HG03565 (cell line): ENCODE results near the gene EEF1AKMT4.
A peak's percentile ranks its signal among the peaks of the same experiment; 100 is the strongest.

Source experiments
- ATAC-seq: cut with Tn5 transposase; IDR thresholded peaks from one replicate; pipeline ENCODE4 v1.9.1; 2021; ENCODE audit warnings: mild to moderate bottlenecking, moderate library complexity; ENCODE audit not compliant: unreplicated experiment

The EEF1AKMT4 gene

GRCh38 chr3:184235381-184236032 lies 14.0 kb upstream of the EEF1AKMT4 start:
- no peak for ATAC-seq

DNA sequence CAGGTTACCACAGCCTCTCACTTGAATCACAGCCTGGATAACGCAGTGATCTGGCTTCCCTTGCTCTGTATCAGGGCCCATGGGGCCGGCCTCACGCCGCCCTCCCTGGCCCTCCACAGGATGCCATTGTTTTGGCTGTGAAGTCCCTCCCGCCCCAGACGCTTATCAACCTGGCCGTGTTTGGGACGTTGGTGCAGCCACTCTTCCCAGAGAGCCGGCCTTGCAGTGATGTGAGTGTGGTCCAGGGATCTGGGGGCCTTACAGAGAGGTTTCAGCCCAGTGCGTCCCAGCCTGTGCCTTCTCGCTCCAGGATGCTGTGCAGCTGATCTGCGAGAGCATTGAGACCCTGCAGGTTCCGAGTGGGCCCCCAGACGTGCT lies 13.4 kb upstream of the EEF1AKMT4 start:
- ATAC-seq, result no peak

- ATAC-seq, result no peak
These were observed 12.8 kb upstream of the EEF1AKMT4 start for GRCh38 chr3:184236636-184237035.

DNA sequence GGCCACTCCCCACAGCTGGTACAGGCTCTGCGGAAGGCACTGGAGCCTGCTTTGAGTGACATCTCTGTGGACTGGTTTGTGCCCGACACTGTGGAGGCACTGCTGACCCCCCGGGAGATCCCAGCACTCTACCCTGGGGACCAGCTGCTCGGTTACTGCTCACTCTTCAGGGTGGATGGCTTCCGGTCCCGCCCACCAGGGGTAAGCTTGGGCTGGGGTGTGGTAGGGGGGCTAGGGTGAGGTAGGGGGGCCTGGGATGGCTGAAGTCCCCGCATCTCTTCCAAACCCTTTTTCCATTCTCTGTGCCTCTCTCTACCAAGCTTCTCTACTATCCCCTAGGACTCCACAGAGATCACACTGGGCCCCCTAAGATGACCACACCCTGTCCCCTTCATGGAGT lies 12.3 kb upstream of the EEF1AKMT4 start:
- no peak for ATAC-seq

DNA sequence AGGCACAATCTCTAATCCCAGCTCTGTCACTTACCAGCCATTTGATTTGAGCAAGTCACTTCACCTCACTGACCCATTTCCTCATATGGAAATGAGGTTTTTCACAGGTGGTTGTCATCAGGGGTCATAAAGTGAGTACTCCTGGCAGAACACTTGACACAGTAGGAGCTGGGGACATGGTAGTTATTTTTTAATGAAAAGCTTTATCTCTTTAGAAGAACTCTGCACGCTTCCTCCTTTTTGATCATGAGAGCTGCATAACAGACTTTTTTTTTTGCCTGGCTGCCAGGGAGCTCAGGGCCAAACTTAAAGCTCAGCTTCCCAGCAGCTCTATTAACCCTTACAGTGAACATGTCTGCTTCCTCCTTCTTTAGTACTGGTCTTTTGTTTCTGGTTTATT lies 11.7 kb upstream of the EEF1AKMT4 start:
- no peak for ATAC-seq

- ATAC-seq, result no peak
These were observed 11.1 kb upstream of the EEF1AKMT4 start for GRCh38 chr3:184238246-184238818.

DNA sequence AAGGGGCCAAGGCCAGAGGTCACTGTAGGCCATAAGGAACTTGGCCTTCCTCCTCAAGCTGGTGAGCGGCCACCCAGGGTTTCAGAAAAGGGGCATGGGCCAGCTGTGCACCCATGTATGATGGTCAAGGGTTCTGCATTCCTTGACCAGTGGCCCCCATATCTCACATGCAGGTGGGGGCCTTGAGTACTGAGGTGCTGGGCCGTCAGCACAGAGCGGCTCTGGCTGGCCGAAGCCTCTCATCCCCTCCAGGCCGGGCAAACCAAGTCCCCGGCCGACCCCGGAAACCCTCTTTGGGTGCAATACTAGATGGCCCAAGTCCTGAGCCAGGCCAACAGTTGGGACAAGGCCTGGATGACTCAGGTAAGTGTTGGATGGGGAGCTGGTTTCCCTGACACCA lies 10.3 kb upstream of the EEF1AKMT4 start:
- ATAC-seq, result no peak

- ATAC-seq, result no peak
These were observed 9.8 kb upstream of the EEF1AKMT4 start for GRCh38 chr3:184239708-184240107.

DNA sequence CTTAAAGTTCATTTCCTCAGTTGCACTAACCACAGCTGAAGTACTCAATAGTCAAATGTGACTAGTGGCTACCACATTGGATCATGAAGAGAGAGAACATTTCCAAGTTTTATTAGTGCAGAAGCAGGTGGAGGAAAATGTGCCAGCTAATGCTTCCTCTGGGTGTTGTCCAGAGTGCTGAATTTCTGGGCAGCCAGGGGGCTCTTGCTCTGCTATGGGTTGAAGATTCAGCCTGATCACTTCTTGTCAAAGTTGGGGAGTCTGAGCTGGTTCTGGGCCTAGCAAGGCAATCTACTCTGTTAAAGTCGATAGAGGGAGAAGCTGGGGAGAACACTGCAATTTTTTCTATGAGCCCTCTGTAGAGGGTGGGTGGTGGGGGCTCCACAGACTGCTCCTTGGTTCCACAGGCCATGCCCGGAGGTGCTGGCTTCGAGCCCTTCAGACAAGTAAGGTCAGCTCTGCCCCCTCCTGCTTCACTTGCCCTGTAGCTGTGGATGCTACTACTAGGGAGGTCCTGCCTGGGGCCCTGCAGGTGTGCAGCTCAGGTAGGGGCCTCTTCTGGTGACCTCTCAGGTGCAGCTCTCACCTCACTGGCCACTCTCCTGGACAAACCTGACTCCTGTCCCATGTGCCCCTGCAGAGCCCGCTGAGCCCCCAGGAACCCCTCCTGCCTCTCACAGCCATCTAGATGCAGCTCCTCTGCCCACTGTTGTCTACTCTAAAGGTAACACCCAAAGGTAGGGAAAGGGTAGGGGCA lies 8.9 kb upstream of the EEF1AKMT4 start:
- ATAC-seq, result no peak

DNA sequence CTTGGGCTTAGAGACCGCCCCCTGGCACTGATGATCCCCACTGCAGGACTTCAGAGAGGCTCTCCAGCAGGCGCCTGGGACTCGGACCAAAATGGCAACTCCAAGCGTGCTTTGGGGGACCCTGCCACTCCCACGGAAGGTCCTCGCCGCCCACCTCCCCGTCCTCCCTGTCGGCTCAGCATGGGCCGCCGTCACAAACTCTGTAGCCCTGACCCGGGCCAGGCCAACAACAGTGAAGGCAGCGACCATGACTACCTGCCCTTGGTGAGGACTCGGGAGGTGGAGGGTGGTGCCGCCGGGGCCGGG lies 8.4 kb upstream of the EEF1AKMT4 start:
- no peak for ATAC-seq

DNA sequence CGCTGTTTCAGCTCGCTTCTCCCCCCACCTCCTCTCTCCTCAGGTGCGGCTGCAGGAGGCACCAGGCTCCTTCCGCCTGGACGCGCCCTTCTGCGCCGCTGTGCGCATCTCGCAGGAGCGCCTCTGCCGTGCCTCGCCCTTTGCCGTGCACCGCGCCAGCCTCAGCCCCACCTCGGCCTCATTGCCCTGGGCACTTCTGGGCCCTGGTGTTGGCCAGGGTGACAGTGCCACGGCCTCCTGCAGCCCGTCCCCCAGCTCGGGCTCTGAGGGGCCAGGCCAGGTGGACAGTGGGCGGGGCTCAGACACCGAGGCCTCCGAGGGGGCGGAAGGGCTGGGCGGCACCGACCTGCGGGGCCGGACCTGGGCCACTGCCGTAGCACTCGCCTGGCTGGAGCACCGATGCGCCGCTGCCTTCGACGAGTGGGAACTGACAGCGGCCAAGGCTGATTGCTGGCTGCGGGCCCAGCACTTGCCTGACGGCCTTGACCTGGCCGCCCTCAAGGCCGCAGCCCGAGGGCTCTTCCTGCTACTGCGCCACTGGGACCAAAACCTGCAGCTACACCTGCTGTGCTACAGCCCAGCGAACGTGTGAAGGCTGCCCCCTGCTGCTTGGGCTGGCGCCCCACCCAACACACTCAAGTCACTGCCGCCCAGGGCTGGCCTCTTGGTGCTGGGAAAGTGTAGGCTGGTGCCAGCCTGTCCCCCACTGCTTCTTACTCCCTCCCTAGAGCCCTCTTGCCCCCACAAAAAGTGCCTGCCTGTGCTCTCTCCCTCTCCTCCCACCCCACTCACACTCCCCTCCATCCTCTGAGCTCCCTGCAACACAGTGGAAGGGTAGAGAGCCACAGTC lies 7.8 kb upstream of the EEF1AKMT4 start:
- no peak for ATAC-seq

DNA sequence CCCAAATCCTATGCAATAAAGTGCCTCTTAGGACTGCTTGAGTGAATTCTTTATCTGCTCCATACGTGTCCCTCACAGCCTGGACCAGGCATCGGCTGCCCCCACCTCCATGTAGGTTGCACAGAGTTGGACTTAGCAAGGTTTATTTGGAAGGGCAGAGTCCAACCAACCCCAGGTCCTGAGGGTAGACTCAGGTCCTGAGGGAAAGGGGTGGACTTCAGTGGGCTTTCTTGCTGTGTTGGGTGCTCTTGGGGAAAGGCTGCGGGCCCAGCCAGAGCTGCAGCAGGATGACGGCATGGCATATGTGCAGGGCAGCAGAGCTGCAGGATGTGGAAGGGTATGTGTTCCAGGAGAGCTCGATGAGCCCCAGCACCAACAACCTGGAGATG lies 7.2 kb upstream of the EEF1AKMT4 start:
- ATAC-seq, result no peak

DNA sequence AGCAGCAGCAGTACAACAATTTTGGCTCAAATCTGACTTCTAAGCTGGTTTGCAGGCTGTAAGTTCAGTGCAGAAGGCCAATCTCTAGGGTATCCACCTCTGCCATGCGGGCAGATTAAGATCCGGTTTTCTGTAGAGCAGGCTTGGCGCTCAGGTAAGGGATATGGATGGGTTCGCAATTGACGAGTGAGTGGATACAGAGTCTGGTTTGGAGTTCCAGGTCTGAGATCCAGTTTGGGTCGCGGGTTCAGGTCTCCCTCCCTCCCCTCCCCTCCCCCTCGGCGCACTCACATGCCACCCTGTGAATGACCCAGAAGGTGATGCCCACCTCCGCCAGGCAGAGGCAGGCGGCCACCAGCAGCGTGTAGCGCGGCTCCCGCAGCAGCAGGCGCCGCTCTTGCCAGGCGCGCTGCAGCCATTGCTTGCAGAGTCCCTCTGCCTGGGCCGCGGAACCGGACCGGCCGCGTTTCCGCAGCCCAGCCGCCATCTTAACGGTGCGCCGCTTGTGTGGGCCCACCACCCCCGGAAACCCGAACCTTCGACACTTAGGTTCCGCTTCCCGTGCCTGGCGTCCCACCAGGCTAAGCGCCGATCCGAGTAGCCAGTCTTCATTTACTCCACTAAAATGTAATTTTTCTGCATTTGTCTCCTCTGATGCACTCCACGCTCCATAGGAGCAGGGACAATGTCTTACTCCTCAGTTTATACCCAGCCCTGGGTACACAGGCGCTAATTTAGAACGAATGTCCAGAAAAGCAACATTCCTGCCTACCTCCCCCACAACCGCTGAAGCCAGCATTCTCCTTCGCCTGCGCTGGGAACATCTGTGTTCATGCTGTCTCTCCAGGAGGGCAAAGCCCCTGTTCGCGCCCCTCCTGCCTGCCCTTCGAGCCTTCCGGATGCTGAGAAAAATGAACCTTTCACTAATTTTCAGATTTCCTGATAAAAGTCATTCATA lies 739 bp upstream of the EEF1AKMT4 start, which contains the start of gene ALG3:
Gene ALG3, minus strand, starts transcription at position 509 of the 958 bp plus-strand sequence. Its CDS starts 22 bp downstream, at position 487.
- ATAC-seq, result peak; percentile 39

DNA sequence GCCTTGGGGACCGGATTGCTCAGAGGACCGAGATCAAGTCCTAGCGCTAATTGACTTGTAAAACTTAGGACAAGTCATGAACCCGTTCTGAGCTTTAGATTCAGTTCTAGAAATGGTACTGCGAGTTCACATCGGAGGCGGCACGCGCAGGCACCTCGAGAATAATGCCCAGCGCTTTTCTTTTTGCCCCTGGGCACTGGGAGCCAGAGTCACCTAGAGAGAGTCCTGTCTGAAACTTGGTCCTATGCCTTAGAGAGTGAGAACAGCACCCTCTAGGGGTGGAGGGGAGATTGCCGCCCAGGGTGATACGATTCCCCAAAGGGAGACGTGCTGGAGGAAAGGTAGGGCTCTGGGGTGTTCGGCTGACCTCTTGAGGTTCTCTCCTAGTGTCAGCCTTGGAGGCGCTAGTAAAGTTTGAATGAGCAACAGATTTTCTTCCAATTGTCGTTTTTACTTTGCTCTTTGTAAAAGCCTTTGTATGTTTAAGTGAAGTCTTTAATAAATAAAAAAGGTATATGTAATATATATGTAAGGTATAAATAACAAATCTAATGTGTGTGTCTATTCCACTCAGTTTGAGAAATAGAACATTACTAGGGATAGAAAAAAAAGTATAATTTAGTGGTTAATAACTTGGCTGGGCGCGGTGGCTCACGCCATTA lies 826 bp downstream of the EEF1AKMT4 start:
- peak; percentile 53 for ATAC-seq

GRCh38 chr3:184255291-184256039 lies 6.0 kb downstream of the EEF1AKMT4 start:
- no peak for ATAC-seq

DNA sequence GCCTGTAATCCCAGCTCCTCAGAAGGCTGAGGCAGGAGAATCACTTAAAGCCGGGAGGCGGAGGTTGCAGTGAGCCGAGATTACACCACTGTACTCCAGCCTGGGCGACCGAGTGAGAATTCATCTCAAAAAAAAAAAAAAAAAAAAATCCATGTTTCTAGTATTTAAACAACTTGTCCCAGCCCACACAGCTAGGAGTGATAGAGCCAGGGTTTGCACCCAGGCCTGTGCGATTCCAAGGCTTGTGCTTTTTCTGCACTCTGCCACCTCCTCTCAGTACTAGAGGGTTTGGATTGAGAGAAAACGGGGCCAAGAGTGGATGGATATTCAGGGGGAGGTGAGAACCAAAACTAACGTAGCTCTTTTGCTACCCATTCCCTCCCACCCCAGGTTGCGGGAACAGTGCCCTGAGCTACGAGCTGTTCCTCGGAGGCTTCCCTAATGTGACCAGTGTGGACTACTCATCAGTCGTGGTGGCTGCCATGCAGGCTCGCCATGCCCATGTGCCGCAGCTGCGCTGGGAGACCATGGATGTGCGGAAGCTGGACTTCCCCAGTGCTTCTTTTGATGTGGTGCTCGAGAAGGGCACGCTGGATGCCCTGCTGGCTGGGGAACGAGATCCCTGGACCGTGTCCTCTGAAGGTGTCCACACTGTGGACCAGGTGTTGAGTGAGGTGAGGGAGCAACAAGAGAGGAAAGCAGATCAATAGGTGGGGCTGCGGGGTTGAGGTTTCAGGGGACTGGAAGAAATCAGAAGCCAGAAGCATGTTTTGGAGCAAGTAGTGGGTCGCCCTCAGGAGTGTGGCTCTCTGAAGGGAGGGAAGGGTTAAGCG lies 7.8 kb downstream of the EEF1AKMT4 start:
- ATAC-seq, result no peak

DNA sequence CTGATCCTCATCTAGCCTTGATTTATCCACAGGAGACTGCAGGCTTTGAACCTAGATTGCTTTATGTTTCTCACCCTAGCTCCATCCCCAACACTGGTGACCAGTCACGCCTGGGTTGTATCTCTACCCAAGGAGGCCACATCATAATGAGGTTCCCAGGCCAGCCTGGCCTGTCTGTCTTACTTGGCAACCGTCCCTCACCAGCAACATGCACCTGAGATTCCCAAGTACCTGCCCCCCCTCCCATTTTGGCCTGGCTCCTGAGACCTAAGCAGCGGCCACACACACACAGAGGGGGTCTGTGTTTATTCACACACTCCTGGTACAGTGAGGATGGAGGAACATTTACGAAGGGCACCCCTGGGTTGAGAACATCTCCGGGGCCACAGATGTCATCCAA lies 9.5 kb downstream of the EEF1AKMT4 start:
- no peak for ATAC-seq

DNA sequence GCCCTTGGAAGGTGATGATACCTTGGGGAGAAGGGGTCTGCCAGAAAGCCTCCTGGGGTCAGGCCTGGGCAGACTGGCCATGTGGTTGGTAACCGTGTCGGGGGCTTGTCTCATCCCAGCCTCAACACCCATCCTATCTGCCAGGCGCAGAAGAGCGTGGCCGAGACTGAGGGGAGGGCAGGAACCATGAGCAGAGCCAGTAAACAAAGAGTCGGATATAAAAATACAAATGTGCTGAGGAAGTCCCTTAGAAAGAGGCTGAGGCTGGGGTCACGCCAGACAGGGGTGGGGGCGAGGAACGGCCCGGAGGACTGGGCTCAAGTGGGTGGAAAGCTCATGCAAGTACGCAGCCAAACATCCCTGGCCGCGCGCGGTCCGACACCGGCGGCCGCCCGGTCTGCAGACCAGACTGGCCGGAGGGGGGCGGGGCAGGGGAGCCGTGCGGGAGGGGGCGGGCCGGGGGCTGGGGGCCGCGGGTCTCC lies 10.0 kb downstream of the EEF1AKMT4 start:
- no peak for ATAC-seq
